Skin of body (tissue), 2 donors: ENCODE results near the gene TRAPPC1. TPM values are rescaled to one million over a fixed set of nuclear protein-coding genes. Genes with fewer than 3 reads are reported as not detected.

ENCODE experiments used
- DNase-seq: peaks from one replicate; lab custom pipeline; 2025; lab: John Stamatoyannopoulos, UW
- total RNA-seq: library from RNA; depleted of rRNA; stranded (reverse); fragments of >200 nt; gene quantifications from one replicate; pipeline ENCODE4 v1.2.3, GENCODE V29; 2014

The TRAPPC1 gene
- total RNA-seq, 1 donor from 2014 or later: 26.0 TPM

DNA sequence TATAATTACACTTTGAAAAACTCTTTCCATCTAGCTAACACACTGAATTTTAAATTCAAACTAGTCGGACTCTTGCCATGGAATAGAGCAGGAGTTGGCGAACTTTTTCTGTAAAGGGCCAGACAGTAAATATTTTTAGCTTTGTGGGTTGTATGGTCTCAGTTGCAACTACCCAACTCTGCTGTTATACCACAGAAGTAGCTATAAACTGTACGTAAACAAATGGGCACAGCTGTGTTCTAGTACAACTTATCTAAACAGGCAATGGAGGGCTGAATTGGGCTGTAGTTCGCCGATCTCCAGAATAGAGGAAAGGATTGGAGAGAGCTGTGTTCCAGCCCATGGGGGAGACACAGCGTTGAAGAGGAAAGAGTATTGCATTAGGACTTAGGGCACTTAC is 9.0 kb upstream of the TRAPPC1 start:
- no peak for DNase-seq

DNA sequence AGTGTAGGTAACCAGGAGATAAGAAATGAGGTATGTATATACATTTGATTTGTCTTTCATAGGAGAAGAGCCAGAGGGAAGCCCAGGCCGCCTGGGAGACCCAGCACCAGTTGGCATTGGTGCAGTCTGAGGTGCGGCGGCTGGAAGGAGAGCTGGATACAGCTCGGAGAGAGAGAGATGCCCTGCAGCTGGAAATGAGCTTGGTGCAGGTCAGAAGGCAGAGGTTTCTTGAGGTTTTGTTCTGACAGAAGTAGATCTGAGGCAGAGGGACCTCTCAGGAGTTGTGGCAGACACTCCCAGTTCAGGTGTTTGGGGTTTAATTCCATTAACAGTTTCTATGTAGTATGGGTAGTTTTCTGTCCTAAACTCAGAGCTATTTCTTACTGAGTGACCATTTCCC is 8.3 kb upstream of the TRAPPC1 start:
- no peak for DNase-seq

DNA sequence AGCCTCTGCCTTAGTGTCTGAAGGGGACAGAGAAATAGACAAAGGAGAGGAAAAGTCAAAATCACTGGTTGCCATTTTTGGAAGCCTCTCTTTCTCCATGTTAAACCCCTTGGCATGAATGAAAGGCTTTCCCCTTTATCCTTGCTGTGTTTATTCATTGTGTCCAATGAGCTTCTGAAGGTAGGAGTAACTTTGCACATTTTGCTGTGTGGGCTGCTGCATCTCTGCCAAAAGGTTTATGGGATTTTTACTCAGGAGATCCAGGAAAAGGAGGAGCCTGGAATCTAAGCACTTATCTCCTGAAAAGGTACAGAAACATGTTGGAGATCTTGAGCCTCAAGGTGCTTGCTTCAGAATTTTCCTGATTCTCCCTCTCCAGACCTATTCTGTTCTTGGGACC is 4.1 kb upstream of the TRAPPC1 start:
- DNase-seq: no peak

DNA sequence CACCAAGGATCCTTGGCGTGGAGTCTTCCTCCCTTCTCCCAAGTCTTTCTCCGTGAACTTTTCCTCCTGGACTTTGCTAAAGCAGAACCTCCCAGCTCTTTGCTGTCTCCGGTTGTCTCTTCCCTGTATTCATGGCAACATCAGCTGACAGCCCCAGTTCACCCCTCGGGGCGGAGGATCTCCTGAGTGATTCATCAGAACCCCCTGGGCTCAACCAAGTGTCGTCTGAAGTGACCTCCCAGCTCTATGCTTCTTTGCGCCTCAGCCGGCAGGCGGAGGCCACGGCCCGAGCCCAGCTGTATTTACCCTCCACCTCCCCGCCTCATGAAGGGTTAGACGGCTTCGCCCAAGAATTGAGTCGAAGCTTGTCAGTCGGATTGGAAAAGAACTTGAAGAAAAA is 1.2 kb upstream of the TRAPPC1 start:
- no peak for DNase-seq

DNA sequence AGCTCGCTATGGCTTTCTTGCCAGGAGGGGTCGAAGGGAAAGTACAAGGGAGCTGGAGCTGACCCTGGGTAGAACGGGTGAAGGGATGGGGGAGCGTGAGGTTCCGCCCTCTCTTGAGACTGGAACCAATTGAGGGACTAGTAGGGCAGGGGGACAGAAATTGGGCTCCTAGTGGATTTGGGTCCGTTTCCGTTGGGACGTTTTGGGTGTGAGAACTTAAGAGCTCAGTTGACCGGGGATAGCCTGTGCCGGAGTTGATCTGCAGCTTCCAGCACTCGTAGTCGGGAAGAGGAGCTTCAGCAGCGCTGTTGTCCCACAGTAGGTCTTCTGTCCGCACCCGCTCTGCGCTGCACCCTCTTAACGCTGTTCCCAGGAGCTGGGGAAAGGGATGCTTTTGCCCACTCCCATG is 741 bp upstream of the TRAPPC1 start:
- DNase-seq: peak; percentile 63

DNA sequence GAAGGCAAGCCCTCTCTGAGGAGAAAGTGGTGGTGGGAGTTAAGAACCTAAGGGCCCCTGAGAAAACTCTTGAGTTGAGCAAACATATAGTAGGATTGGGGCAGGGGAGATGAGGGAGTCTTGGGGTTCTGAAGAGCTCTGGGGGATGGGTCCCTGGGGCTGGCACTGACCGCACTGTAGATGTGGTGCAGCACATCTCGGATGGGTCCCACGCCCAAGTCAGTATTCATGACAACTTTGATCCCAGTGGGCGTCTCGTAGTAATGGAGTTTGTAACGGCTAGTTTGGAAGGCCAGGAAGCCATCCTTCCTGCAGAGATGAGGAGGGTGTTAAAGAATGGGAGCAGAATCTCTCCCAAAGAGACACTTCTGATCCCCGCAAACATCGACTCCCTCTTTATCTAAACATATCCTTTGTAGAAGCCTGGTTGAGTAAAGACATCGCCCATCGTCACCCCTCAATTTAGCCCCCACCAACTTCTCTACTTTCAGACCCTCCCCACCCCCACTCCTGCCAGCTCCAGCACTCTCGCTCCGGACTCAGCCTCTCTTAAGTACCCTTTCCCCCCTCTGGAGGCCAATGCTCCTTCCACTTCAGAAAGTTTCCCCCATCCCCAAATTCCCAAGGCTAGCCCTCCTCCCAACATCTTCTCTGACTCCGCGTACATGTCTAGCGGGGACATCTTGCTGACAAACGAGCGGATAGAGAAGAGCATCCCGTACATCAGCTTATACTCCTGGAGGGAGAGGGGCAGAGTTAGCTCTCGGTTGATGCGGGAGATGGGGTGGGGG is 710 bp downstream of the TRAPPC1 start:
- no peak for DNase-seq

DNA sequence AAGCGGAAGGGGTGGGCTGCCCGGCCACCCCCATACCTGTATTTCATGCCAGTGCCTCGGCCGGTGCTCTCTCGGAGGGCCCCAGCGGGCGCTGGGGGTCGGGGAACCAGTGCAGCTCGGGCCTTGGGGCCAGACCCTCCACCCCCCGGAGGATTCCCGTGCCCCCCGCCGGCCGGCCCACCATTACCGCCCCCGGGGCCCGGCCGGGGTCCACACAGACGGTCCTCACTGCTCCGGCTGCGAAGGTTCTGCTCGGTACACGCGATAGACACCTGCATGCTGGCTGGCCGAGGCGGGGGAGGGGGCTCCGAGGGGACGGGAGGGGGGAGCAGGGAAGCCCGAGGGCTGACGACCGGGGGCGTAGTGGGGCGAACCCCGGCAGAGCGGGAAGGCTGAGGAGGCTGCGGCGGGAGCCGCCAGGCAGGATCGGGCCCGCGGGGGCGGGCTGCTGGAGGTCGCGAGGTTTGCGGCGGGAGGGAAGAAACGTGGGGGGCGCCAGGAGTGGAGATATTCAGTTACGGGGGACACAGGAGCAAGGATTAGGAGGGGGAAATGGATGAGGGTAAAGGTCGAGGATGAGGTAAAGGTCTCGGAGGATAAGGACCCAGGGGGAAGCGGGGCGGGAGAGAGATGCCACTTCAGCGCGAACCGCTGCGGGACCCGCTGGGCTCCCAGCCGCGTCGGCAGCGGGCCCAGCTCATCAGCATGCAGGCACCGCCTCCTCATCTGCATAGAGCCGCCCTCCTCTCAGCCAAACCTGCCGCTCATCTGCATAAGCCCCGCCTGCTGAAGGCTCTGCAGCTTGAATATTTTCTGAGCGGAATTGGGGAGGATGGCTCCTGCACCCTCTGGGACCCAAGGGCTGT is 2.4 kb downstream of the TRAPPC1 start, which contains the start of gene KCNAB3:
Gene KCNAB3, minus strand, starts transcription at position 699 of the 866 bp plus-strand sequence. Its CDS starts 421 bp downstream, at position 278.
- DNase-seq: peak; percentile 73

DNA sequence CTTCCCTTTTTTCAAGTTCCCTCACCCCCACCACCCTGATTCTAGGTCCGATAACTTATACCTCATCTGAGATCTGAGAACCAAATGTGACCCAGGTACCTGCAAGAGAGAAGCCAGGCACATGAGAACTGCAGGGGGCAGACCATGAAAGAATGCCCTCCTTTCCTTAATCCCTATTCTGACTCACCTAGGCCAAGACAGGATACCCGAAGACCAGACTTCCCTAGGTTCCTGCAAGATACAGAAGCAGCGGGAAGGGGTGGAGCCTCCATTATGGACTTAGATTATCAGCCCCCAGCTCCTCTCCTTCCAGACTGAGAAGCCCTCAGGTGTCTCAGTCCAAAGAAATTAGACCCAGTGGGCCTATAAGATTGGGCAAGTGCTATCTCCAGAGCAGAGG is 4.2 kb downstream of the TRAPPC1 start:
- no peak for DNase-seq

DNA sequence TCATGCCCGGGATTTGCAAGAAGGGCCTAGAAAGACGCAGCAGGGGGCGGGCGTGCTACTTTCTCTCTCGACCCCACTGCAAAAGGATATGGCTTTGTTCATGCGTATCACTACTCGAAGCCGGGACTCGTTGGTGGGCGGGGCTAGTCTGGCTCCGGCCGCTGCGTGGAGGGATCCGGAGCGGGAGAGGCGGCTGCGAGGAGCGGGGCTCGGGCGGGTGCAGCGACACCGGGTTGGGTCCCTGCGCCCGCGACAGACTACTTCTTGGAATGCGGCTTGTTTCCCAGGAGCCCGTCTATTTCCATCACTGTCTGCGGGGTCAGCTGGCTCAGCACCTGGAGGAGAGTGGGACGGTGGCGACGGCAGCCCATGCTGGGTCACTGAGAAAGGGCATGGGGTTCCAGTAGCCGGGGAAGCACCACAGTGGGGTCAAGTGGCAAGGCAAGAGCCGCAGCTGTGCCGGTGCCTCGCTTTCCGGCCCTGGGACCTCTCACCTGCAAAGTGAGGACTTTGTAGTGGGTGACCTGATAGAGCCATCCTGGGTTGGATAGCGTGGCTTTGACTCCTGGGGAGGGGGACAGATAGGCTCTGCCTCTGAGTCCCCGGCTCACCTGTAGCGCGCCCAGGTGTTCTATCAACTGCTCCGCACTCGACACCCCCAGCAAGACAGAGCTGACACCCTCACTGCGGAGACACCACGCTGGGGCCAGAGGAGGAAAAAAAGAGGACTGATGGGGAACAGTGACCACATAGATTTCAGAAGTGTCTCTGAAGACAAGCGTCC is 8.7 kb downstream of the TRAPPC1 start:
- peak; percentile 76 for DNase-seq

DNA sequence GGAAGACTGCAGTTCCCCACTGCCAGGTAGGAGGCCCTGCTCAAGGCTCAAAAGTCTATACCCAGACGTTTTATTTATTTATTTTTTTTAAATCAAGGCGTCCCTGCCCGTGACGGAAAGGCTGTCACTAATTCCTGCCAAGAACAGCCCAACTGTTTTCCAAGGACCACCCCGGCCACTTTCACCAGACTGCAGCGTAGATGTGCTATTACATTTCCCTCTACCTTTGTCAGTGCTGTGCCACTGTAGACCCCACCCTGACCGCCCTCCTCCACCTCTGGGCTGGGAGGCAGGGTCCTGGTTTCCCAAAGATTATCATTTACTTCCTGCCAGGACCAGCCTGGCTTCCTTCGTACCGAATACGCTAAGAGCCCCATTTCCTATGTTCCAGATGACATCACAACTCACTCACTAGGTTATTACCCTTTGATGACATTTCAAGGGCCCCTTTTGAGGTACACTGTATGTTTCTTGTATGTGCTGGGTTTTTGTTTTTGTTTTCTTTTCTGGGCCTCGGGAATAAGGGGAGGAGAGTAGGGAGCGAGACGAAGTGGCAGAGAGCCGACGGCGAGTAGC is 9.4 kb downstream of the TRAPPC1 start:
- no peak for DNase-seq

DNA sequence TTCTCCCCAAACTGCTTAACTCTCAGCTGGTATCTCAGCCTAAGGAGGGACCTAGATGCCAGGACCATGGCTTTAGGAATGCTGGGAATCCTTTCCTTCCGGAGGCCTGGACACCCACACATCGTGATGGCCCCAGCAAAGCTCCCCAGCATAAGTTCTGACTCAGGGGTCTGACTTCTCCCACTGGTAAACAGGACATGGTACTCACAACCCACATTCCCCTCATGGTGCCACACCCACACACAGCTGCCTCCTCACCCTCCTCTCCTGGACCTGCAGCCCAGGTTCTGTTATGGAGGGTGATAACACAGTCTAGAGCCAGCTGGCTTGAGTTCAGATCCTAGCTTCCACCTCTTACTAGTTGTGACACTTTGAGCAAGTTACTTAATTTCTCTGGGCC is 14.9 kb downstream of the TRAPPC1 start:
- no peak for DNase-seq

DNA sequence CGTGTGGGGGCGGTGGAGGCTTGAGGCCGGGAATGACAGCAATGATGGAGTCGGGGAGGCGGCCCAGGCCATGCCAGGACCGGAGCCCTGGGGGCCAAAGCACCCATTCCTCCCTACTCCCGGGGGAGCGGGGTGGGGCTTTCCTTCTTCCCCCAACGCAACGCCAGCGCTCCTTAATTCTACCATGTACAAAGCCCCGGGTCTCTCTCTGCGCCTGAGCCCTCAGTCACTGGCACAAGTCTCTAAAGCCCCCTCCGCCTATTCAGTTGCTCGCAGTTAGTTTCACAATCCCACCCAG is 15.4 kb downstream of the TRAPPC1 start:
- no peak for DNase-seq

DNA sequence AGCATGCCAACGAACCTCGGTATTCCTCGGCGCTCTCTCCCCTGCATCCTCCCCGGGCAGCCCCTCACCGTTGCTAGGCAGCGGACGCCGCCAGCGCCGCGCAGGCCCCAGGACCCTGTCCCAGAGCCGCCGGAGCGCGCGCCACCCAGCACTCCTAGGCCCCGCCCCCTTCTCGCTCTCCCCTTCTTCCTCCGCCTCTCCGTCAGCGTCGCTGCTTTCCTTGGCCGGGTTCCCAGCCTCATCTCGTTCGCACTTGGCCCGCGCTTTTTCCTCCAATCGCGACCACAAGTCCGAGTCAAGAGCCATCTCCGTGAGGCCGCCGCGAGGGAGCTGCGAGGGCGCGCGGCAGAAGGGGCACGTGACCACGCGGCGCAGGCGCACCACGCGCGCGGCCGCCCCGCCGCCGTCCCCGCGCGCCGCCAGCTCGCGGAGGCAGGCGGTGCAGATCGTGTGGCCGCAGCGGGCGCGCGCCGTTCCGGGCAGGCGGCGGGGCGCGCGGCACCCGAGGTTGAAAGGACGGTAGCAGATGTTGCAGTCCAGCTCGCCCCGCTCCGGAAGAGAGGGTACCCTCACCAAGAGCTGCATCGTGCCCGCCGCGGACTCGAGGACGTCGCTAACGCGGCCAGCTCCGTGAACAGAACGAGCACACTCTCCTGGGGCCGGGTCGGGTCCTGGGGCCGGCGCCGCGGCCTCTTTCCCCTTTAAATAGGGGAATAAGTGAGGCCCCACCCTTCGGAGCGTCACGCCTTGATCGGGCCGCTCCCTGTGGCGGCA is 15.9 kb downstream of the TRAPPC1 start, which contains the start of gene RNF227:
Gene RNF227, minus strand, starts transcription at position 679 of the 774 bp plus-strand sequence. Its CDS starts 94 bp downstream, at position 585.
- DNase-seq: peak; percentile 95

DNA sequence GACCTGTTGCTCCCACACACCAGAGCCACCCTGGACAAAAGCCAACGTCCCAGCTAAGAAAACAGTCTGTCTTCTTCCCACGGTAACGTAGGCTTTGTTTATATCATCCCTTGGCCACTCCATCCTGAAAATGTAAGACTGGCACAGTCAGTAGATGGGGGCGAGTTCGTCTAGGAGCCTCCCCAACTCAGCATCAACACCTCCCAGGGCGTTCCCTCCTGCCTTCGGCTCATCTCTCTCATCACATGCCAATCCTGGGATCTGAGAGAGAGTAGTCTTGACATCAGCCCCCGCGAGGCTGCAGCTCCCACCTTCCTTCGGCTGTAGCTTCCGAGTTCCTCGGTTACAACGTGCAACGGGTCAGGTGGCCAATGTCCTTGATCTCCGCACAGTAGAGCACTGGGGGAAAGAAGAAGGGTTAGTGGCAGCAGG is 16.6 kb downstream of the TRAPPC1 start:
- peak; percentile 52 for DNase-seq

DNA sequence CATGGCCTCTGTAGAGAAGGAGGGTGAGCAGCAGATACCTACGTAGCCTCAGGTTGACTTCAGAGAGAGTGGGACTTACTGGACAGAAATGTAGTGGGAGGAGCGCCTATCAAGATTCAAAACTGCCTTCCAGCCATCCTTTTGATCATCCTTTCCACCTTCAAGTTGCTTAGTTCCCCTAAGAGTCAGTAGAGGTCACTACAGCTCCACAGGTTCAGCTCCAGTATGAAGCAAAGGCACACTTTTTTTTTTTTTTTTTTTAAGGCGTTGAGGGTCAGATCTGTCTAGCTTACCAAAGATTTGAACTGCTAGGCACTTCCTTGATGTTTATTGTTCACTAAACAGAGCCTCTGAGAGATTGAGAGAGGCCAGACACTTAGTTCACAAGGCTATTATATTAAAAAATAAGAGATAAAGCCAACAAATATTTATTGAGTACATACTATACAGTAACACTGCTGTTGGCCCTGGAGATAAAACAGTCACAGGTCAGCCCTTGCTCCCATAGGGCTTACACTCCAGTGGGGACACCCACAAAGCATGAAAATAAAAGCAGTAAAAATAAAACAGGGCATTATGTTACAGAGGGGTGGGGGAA is 18.7 kb downstream of the TRAPPC1 start:
- no peak for DNase-seq

DNA sequence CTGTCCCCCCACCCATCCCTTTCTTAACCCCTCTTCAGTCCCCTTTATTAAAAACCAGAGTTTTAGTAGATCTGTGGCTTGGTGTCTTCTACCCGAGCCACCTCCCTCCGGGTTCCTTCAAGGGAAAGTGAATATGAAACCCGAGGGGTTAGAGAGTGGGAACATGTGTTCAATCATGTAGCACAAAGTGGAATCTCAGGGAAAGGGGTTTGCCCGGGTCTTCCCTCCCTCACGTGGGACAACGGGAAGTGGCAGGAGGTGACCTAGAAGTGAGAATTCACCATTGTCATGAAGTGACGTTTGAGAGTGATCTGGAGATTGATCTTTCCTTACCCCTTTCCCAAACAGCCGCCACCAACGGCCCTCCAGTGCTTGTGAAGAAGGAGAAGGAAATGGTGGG is 20.6 kb downstream of the TRAPPC1 start:
- no peak for DNase-seq

DNA sequence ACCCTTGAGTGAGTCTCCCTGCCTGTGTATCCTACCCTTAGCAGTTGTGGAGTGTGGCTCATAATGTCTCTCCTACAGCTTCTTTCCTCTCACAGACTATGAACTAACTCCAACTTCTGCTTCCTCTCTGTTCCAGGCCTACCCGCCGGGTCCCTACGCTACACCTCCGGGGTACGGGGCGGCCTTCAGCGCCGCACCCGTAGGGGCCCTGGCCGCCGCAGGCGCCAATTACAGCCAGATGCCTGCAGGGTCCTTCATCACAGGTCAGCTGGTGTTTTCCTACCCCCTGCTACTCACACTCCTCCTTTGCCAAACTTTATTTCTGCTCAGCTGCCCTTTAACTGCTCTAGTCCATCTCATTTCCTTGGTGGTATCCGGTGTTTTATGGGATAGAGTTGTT is 21.0 kb downstream of the TRAPPC1 start:
- DNase-seq: no peak

DNA sequence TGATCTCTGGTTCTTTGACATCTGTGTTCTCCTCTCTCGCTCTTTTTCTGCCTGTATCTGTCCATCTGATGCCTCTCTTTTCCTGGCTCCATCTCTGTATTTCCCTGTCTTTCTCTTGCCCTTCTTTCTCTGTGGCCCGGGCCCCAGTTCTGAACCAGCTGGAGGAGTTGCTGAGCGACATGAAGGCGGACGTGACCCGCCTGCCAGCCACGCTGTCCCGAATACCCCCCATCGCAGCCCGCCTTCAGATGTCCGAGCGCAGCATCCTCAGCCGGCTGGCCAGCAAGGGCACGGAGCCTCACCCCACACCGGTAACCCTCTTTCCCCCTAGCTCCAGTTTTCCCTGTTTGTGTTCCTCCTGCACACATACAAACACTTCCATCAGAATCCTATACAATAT is 21.5 kb downstream of the TRAPPC1 start:
- DNase-seq: no peak

DNA sequence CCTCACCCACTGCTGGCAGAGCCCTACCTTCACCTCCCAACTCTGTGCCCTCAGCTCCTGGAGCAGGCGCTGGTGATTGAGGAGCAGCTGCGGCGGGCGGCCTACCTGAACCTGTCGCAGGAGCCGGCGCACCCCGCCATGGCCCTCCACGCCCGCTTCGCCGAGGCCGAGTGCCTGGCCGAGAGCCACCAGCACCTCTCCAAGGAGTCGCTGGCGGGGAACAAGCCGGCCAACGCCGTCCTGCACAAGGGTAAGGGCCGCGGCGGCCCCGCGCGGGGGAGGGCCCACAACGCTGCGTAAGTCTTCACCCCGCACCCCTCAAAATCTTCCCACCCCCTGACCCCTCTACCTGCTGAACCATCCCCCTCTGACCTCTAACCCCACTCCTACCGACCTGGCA is 22.7 kb downstream of the TRAPPC1 start:
- no peak for DNase-seq
